ENCODE measurements around the gene PAGE4. TPM values are rescaled to one million over a fixed set of nuclear protein-coding genes. Genes with fewer than 3 reads are reported as not detected.

PAGE4 gene, protein sequence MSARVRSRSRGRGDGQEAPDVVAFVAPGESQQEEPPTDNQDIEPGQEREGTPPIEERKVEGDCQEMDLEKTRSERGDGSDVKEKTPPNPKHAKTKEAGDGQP
- not detected in 5 replicates for total RNA-seq (2022; extraction: Qiagen RNA extraction; ENCODE audit: low read depth)

GRCh38 chrX:49829016-49829415 lies at the start of gene PAGE4:
TSS of gene PAGE4 (plus strand) at chrX:49829303. CDS start at chrX:49830429, 1,126 bp downstream.

GRCh38 chrX:49878834-49879655 lies 49.9 kb downstream of the PAGE4 start, which contains the start of gene USP27X:
TSS of gene USP27X (plus strand) at chrX:49879484. CDS start at chrX:49880308, 824 bp downstream.

Other genes with a start within 250 kb of the PAGE4 start
- not detected in 5 replicates for gene GAGE12H, start 249.4 kb upstream of the PAGE4 start, total RNA-seq (2022; extraction: Qiagen RNA extraction; ENCODE audit: low read depth)
- not detected in 5 replicates for gene GAGE2A, start 239.8 kb upstream of the PAGE4 start, total RNA-seq (2022; extraction: Qiagen RNA extraction; ENCODE audit: low read depth)
- not detected in 5 replicates for gene GAGE1, start 230.3 kb upstream of the PAGE4 start, total RNA-seq (2022; extraction: Qiagen RNA extraction; ENCODE audit: low read depth)
- 0.28 to 0.43 TPM in 2 of 5 replicates, not detected in the others for gene PAGE1, start 133.3 kb upstream of the PAGE4 start, total RNA-seq (2022; extraction: Qiagen RNA extraction; ENCODE audit: low read depth)
- gene USP27X, start 50.2 kb downstream of the PAGE4 start, total RNA-seq (2022; extraction: Qiagen RNA extraction; ENCODE audit: low read depth): 3.4 to 5.4 TPM (median 4.5 TPM) in 5 replicates
- 2.1 to 3.9 TPM (median 3.2 TPM) in 5 replicates for gene CLCN5, start 93.3 kb downstream of the PAGE4 start, total RNA-seq (2022; extraction: Qiagen RNA extraction; ENCODE audit: low read depth)

Data from A549 treated with DMSO at 1 μM for 4 hours (cell line).